Measurements from ENCODE around the gene JAG2.

JAG2 gene

GRCh38 chr14:105151084-105151837, 17.3 kb downstream of the JAG2 start:
- DNase-seq (ENCODE audit: low read depth, low spot score) = no peak

DNA sequence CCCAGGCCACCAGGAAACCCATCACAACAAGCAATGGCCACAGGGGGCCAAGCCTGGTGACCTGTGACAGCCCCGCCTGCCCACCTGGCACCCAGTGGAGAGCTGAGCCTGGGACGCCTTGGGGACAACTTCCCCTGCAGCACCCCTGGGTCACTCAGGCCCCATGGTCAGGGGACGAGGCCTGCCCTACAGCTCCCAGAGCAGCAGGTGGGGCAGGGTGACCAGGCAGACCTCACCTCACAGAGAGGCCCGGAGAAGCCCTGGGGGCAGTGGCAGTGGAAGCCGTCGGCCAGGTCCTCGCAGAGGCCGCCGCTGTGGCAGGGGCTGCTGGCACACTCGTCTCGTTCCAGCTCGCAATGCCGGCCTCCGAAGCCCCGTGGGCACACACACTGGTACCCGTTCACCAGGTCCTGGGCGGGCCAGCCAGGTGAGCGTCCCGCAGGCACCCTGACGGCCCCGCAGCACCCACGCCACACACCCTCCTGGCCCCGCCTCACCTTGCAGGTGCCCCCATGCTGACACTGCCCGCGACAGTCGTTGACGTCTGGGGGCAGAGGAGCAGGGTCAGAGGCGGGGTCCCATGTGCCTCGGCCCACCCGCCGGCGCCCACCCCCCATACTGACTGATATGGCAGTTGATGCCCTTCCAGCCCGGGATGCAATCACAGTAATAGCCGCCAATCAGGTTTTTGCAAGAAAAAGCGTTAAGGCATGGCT, 18.1 kb downstream of the JAG2 start:
- DNase-seq (ENCODE audit: low read depth, low spot score) = no peak

GRCh38 chr14:105150026-105150367, 18.6 kb downstream of the JAG2 start:
- no peak for DNase-seq (ENCODE audit: low read depth, low spot score)

- no peak for DNase-seq (ENCODE audit: low read depth, low spot score)
Observed at GRCh38 chr14:105149146-105149781, 19.3 kb downstream of the JAG2 start.

DNA sequence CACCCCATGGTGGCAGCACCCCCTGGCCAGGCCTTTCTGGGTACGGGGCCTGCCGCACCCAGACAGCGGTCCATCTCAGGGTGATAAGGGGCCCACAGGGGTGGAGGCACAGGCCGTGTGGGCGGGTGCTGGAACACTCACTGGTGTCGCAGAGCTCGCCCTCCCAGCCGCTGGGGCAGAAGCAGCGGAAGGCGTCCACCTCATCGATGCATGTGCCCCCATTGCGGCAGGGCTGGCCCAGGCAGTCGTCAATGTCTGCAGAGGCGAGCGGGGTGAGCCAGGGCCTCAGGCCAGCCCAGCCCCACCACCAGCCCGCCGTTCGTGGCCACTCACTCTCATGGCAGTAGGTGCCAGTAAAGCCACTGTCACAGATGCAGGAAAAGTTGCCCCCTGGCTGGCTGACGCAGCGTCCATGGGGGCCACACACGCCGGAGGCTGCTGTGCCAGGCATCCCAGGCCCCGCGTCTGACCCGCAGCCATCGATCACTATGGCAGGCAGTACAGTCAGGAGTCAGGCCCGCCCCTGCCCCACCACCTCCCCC, 19.9 kb downstream of the JAG2 start:
- no peak for DNase-seq (ENCODE audit: low read depth, low spot score)

DNA sequence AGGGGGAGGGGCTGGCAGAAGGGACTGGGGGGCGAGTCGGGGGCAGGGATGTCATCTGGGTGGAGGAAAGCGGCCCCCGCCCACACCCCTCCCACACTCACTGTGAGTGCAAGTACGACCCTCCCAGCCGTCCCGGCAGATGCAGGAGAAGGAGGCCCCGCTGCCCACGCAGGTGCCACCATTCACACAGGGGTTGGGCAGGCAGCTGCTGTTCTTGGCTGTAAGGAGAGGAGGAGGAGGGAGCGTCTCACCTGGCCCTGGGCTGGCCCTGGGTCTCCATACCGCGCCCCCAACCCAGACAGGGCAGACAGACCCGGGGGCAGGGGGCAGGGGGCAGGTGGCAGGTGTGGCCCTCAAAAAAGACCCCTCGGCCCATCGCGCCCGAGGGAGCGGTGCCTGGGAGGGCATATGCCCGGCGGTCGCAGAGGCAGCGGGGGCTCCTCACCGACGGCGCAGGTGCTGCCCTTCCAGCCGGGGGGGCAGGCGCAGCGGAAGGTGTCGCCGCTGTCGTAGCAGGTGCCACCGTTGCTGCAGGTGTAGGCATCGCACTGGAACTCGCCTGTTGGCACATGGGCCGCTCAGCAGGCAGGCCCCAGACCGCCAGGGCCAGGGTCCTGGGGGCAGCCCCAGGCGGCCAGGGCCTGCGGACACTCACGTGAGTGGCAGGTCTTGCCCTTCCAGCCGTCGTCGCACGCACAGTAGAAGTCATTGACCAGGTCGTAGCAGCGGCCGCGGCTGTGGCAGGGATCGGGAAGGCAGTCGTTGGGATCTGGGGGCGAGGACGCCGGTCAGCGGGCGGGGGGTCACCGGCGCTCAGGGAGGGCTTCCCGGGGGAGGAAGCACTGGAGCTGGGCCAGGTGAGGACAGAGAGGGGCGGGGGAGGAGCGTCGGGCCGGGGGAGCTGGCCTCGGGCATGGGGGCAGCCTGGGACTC, 20.6 kb downstream of the JAG2 start:
- DNase-seq (ENCODE audit: low read depth, low spot score) = no peak

DNA sequence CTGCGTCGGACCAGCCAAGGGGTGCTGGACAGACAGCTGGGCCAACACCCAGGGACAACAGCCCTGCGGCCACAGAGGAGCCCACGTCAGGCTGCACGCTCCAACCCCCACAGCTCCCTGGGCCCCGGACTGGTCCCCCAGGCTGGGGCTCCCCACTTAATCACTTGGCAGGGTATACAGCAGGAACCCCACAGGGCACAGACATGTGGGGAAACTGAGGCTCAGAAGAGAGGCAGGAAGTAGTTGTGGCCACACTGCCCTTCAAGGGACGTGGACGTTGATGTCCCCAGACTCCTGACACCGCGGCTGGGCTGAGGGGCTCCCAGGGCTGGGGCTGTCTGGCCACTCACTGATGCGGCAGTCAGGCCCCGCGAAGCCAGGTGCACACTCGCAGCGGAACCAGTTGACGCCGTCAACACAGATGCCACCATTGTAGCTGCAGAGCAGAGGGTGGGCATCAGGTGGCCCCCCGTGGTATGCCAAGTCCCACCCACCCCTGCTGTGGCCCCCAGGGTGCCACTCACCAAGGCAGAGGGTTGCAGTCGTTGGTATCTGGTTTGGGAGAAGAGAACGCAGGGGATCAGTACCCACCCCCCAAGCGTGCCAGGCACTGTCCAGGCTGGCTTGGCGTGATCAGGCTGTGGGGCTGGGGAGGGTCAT, 21.5 kb downstream of the JAG2 start:
- DNase-seq (ENCODE audit: low read depth, low spot score) = no peak

GRCh38 chr14:105146181-105146975, 22.2 kb downstream of the JAG2 start:
- no peak for DNase-seq (ENCODE audit: low read depth, low spot score)

DNA sequence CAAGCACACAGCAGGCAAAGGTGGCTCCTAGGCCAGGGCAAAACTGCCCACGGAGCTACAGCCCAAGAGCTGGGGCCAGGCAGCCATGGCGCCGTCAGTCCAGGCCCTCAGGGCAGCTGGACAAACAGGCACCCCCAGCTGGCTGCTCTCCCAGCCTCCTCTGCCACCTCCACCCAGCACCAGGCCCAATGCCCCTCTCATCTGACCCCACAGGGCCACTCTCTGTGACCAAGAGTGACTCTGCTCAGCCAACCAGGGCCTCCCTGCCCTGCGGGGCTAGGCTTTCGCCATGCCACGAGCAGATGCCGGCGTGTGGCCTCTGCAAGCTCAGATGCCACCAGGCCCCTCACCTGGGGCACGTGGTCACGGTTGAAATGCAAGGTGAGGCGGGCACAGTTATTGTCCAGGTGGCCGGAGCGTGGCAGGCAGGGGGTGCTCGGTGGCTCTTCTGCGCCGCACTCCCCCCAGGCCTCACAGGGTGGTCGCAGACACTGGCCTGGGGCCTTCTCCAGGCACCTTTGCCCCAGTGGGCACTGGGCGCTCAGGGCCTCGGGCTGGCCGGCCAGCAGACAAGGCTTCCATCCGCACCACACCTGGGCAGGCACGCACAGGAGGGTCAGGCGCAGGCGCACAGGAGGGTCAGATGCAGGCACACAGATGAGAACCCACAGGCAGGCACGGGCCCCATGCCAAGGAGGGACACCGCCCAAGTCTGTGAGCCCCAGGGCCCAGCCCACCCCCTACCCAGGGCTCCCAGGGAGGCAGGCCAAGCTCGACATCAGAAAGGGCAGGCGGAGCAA, 23.0 kb downstream of the JAG2 start:
- no peak for DNase-seq (ENCODE audit: low read depth, low spot score)

DNA sequence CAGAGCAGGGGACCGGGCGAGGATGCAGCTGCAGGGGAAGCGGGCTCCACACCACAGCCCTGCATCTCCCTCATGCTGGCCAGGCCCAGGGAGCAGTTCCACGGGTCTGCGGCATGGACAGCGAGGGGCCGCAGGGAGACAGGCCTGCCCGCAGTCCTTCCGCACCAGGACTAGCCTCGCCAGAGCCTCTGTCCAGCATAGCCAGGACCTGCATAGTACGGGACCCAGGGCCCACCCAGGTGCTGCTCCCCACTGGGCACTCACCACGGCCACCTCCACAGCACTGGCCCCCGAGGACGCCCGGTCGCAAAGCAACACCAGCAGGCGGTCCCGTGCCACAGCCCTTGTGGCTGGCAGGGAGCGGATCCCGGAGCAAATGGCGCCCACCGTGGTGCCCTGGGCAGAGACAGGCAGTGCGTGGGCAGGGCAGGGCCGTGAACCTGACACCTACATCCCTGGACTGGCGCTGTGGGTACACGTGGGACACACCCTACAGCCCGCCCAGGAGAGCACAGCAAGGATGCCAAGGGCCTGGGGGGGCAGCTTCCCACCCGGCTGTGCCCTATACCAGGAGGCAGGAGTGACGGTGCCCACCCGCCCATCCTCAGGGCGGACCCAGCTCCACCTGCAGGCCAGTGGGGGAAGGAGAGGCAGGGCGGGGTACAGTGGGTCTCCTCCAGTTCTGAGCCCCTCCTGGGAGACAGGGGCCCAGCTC, 23.8 kb downstream of the JAG2 start:
- no peak for DNase-seq (ENCODE audit: low read depth, low spot score)

- DNase-seq (ENCODE audit: low read depth, low spot score) = no peak
Observed at GRCh38 chr14:105144026-105144665, 24.4 kb downstream of the JAG2 start.

DNA sequence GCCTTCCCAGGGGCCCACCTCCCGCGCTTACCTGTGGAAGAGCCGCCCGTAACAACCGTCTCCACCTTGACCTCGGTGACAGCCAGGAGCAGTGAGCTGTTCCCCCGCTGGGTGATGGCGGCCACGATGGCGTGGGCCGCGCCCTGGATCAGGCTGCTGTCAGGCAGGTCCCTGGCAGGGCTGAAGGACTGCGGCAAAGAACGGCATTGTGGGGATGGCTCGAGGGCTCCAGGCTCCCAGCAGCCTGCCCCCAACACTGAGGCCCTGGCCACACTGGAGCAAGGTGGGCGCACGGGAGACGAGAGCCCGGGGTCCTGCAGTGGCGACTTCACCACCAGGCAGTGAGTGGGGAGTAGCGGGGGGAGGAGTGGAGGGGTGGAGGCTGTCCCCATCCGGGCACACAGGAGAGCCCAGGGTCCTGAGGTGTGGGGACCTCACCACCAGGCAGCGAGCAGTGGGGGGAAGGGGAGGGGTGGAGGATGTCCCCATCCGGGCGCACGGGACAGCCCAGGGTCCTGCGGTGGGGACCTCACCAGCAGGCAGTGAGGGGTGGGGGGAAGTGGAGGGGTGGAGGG, 25.0 kb downstream of the JAG2 start:
- no peak for DNase-seq (ENCODE audit: low read depth, low spot score)

- no peak for DNase-seq (ENCODE audit: low read depth, low spot score)
Observed at GRCh38 chr14:105142651-105143450, 25.7 kb downstream of the JAG2 start.

DNA sequence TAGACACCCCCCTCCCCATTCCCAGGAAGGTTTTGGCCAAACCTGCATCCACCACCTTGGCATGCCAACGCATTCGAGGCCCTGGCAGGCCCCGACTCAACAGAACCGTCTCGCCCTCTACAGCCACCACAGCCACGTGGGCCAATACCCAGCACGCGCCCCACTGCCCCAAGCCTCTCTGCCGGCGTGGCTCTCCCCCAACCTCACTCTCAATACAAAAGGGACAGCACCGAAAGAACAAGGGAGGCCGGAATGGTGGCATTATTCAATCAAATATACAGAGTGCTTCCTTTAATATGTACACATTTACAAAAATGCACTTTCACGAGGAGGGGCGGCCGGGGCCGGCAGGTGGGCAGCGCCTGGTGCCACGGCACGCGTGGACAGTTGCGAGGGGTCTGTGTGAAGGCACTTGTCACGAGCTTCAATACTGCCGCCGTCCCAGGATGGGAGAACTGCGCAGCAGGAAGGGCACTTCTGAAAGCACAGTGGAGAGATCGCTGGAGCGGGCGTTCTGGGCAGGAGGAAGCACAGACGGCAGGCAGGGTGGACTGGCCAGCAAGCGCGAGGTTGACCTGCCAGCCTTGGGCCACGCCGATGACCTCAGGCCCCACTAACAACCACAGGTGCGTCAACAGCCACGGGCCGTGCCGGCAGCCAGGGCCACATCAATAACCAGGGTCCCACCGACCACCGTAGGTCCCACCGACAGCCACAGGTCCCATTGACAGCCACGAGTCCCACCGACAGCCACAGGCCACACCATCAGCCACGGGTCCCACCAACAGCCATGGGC, 26.9 kb downstream of the JAG2 start:
- DNase-seq (ENCODE audit: low read depth, low spot score) = no peak

GRCh38 chr14:105141026-105141425, 27.6 kb downstream of the JAG2 start:
- DNase-seq (ENCODE audit: low read depth, low spot score) = no peak

DNA sequence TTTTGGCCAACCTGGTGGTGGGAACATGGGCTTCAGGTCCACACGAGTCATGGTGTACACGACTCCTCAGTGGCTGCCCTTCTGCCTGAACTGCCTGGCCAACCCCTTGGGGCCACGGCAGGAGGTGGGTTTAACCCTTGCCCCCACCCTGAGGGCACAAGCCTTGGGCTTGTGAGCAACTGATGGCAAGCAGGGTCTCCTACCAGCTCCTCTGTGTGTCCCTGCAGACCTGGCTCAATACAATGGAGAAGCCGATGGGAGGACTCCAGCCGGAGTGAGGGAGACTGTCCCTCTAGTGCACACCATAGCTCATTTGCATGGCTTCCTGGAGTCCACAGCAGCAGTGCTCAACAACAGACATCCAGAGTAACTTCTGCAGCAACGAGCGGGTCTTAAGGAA, 28.0 kb downstream of the JAG2 start:
- DNase-seq (ENCODE audit: low read depth, low spot score) = no peak

Measured in smooth muscle cell of the brain vasculature (primary cell).